ENCODE results near the gene PTGER1.

GRCh38 chr19:14472202-14472938 is 2.8 kb downstream of the PTGER1 start:
- TF ChIP-seq, protein P1, sequence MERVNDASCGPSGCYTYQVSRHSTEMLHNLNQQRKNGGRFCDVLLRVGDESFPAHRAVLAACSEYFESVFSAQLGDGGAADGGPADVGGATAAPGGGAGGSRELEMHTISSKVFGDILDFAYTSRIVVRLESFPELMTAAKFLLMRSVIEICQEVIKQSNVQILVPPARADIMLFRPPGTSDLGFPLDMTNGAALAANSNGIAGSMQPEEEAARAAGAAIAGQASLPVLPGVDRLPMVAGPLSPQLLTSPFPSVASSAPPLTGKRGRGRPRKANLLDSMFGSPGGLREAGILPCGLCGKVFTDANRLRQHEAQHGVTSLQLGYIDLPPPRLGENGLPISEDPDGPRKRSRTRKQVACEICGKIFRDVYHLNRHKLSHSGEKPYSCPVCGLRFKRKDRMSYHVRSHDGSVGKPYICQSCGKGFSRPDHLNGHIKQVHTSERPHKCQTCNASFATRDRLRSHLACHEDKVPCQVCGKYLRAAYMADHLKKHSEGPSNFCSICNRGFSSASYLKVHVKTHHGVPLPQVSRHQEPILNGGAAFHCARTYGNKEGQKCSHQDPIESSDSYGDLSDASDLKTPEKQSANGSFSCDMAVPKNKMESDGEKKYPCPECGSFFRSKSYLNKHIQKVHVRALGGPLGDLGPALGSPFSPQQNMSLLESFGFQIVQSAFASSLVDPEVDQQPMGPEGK (CRISPR knock-in tag; IDR thresholded peaks at IDR 0.05; ENCODE audit: borderline replicate concordance): no peak
- TF ChIP-seq, protein P2, sequence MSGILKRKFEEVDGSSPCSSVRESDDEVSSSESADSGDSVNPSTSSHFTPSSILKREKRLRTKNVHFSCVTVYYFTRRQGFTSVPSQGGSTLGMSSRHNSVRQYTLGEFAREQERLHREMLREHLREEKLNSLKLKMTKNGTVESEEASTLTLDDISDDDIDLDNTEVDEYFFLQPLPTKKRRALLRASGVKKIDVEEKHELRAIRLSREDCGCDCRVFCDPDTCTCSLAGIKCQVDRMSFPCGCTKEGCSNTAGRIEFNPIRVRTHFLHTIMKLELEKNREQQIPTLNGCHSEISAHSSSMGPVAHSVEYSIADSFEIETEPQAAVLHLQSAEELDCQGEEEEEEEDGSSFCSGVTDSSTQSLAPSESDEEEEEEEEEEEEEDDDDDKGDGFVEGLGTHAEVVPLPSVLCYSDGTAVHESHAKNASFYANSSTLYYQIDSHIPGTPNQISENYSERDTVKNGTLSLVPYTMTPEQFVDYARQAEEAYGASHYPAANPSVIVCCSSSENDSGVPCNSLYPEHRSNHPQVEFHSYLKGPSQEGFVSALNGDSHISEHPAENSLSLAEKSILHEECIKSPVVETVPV (CRISPR knock-in tag; IDR thresholded peaks at IDR 0.05): no peak
- TF ChIP-seq ARNTL (CRISPR knock-in tag; IDR thresholded peaks at IDR 0.05; ENCODE audit: borderline replicate concordance, low read depth) (no peak), ZNF70 (CRISPR knock-in tag; IDR thresholded peaks at IDR 0.05) (no peak), RARB (CRISPR knock-in tag; IDR thresholded peaks at IDR 0.05) (no peak), ZC3H10 (CRISPR knock-in tag; IDR thresholded peaks at IDR 0.05) (no peak; the same call in 1 of the 2 replicates)

Data from SK-N-SH treated with all-trans-retinoic acid at 6 μM for 48 hours (cell line).